HG03378 (cell line): Measurements from ENCODE around the gene ELAVL4.
"Not testable (repeated sequence)": the region's sequence is repeated elsewhere in the genome, so short reads cannot be mapped to it uniquely, and the experiment has no call there.

ENCODE experiments used
- ATAC-seq: cut with Tn5 transposase; IDR thresholded peaks from one replicate; pipeline ENCODE4 v1.9.1; 2021; ENCODE audit warnings: mild to moderate bottlenecking, moderate library complexity; ENCODE audit not compliant: unreplicated experiment

Gene ELAVL4

GRCh38 chr1:50123071-50123470 lies 14.4 kb downstream of the ELAVL4 start:
- ATAC-seq: no peak

- ATAC-seq: no peak
Measured at GRCh38 chr1:50126927-50127715, 18.4 kb downstream of the ELAVL4 start.

DNA sequence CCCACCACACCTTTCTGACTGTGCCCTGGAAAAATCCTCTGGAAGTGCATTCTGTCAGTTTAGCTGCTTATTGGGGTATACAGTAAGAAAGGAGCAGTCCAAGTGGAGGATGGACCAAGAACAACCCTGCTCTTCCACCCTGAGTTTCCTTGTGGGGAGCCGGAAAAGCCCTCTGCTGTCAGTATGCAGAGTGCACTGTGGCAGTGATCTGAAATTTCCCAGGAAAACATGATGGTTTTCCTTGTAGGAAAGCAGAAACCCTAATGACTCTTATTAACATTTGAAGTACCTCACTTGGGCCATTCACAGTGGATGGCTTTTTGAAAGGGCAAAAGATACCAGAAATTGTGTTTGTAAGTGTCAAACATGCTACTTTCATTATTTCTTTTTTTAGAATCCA lies 20.5 kb downstream of the ELAVL4 start:
- no peak for ATAC-seq

DNA sequence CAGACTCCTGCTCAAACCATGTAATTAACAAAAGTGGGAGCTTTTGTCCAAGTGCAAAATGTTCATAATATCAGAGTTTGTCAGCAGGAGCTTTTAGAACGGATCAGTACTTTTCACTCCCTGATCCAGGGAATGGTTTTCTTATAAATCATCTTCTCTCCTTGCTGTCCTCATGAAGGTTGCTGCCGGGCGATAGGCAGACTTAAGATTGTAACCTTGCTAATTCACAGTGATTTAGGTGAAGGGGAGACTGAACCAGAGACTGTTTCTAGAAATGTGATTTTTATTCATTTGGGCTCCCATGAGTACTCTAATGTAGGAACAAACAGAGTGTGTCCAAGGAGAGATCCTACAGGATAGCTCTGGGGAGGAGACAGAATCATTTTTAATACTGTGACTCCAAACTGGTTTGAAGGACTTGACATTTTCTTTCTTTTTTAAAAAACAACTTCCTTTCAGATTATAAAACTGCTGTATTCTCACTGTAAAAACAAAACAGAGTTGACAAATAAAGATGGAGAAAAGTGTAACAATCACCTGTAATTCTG lies 23.7 kb downstream of the ELAVL4 start:
- ATAC-seq: no peak

GRCh38 chr1:50135716-50136115 lies 27.0 kb downstream of the ELAVL4 start:
- ATAC-seq: no peak

DNA sequence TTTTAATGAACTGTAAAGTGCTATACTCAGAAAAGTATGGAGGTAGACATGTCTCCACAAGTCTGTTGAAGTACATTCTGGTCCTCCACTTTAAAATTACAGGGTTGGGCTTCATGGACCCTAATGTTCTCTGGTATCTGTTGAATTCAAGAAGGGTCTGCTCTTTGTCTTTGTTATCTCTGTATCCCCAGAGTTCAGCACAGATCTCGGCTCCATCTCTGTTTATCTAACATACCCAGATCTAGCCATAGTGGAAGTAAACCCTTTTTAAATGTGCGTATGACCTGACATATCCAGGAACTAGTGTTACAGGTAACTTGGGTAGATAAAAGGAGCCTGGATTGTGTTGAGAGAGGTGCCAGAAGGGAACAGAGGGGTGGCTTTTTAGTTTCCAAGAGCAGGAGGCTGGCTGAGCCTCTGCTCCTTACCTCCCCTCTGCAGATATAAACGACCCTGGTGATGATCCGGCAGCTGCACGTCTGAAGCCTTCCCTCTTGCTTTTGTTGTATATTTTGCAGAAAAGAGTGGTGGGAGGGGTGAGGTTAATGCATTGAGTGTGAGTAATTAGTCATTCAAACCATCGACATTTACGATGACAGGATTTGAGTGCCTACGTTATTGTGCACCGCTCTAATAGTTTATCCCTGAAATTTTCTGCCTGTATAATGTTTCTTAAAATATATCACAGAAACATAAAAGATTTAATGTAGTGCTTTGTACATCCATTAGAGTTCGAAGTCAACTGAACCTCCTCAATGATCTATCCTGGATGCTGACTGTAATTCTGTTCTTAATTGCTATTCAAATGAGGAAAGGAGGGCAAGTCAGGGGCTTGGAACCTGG lies 30.8 kb downstream of the ELAVL4 start:
- no peak for ATAC-seq

DNA sequence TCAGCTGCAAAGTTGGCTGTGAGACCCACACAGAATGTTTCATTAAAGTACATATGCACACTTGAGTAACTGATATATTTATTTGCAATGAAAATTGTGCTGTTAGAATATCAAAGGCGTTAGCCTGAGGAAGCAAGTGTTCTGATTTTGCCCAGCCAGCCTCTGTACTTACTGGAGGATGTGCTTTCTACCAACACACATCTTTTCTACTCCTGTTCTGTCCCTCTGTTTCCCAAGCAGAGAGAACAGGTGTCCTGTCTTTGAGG lies 31.4 kb downstream of the ELAVL4 start:
- no peak for ATAC-seq

DNA sequence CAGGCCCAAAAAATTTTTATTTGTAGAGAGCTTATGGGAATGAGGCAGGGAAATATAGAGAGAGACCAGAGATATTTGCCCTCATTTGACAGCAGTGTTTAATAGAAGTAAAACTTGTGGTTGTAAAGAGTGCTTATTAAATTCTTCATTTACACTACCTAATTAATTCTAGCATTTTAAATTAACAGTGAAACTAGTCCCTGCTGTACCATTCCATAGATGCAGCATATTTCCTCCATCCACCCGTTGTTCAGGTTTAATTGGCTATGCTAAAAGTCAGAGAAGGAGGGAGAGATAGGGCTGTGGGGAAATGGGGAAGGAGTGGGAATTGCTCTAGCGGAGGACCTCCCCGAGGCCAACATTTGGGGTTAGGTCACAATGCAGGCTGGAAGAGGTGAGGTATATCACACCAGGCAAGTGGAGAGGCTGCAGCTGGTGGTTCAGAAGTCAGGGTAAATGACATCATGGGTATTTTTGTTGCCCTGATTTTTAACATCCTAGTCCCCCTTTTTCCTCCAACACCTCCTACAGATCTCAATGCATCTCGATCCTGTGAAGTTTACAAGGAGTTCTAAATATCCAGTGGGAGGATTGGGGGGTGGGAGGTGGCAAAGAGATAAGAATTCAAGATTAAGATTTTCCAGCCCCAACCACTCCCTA lies 38.6 kb downstream of the ELAVL4 start:
- no peak for ATAC-seq

DNA sequence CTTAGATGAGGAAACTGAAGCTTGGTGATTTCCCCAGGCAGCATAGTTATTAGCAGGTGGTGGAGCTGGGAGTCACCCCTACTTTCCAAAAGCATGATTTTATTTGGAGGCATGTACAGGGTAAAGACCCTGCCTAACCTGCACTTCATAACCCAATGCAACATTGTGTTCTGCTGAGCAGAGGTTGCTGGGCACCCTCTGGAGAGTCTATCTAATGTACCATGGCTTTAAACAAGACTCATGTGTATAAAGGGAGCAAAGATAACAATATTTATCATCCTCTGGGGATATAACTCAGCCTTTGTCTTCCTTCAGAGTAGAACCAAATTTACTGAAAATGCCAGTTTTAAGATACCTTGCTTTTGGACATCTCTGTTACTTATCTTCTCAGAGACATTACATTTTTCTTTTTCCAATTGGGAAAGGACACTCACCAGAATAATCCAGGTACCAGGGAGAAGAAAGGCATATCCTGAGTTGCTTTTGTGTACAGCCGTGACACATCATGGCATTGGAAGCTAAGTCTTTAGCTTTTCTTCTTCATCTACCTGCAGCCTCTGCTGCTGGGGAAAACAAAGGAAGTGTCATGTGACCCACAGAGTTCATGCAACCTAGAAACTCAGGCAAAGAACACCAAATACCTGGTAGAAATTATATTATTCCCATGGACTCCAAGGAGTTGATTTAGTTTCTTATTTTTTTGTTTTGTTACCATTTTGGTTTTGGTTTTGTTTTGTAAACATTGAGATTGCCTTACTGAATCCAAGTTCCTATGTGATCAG lies 39.6 kb downstream of the ELAVL4 start:
- no peak for ATAC-seq

GRCh38 chr1:50152236-50152635 lies 43.5 kb downstream of the ELAVL4 start:
- ATAC-seq: no peak

- no peak for ATAC-seq
Measured at GRCh38 chr1:50155541-50155940, 46.8 kb downstream of the ELAVL4 start.

- no peak for ATAC-seq
Measured at GRCh38 chr1:50156241-50157010, 47.7 kb downstream of the ELAVL4 start.

GRCh38 chr1:50157306-50157941 lies 48.7 kb downstream of the ELAVL4 start:
- ATAC-seq: no peak

GRCh38 chr1:50158421-50158820 lies 49.7 kb downstream of the ELAVL4 start:
- no peak for ATAC-seq

DNA sequence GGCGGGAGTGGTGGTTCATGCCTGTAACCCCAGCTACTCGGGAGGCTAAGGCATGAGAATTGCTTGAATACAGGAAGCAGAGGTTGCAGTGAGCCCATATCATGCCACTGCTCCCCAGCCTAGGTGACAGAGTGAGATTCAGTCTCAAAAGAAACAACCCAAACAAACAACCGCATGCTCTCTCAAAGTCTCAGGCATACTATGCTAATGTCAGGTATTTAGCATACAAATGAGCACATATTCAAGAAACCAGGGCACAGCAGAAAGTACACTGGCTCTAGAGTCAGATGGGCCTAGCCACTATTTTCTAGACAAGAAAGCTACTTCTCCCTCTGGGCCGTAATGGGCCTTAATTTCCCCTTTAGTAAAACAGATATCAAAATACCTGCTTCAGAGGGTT lies 55.0 kb downstream of the ELAVL4 start:
- ATAC-seq: no peak

DNA sequence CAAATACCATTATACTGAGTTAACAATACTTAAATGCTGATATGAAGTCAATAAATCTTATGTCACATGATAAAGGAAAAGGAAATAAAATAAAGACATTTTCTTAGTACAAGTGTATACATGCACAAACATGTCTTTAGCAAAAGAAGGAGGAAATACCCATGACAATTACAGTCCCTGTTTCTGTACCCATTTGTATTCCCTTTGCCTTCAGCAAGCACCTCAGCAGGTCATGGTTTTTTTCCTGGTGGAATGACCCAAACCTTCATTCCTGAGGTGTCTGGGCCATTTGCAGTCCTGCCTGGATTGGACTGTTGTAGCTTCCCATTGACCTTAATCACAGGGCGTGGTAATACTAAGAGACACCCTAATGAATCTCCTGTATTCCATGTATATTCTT lies 57.6 kb downstream of the ELAVL4 start:
- not testable (repeated sequence) for ATAC-seq

GRCh38 chr1:50172299-50172698 lies 63.6 kb downstream of the ELAVL4 start:
- no peak for ATAC-seq

GRCh38 chr1:50174101-50174500 lies 65.4 kb downstream of the ELAVL4 start:
- no peak for ATAC-seq
